ENCODE data around the gene CFAP90.
A peak's percentile ranks its signal among the peaks of the same experiment; 100 is the strongest.

Gene CFAP90, protein sequence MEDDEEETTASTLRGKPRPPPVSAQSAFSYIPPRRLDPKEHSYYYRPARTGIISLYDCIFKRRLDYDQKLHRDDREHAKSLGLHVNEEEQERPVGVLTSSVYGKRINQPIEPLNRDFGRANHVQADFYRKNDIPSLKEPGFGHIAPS

GRCh38 chr5:7850395-7851239, at the start of gene CFAP90:
TSS of gene CFAP90 (minus strand) at chr5:7851133. CDS start at chr5:7851021, 112 bp downstream.
- TF ChIP-seq, protein P1, sequence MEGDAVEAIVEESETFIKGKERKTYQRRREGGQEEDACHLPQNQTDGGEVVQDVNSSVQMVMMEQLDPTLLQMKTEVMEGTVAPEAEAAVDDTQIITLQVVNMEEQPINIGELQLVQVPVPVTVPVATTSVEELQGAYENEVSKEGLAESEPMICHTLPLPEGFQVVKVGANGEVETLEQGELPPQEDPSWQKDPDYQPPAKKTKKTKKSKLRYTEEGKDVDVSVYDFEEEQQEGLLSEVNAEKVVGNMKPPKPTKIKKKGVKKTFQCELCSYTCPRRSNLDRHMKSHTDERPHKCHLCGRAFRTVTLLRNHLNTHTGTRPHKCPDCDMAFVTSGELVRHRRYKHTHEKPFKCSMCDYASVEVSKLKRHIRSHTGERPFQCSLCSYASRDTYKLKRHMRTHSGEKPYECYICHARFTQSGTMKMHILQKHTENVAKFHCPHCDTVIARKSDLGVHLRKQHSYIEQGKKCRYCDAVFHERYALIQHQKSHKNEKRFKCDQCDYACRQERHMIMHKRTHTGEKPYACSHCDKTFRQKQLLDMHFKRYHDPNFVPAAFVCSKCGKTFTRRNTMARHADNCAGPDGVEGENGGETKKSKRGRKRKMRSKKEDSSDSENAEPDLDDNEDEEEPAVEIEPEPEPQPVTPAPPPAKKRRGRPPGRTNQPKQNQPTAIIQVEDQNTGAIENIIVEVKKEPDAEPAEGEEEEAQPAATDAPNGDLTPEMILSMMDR (conservative IDR thresholded peaks at IDR 0.05; ENCODE audit: control insufficient read depth, insufficient read depth, low read depth, low read length): peak; percentile 32
- peak within 1 kb of the TSS; percentile 25 for H3K4me3 ChIP-seq (ENCODE audit: control insufficient read depth, low read depth, low read length)
- peak; percentile 35 for DNase-seq (ENCODE audit: low read depth)

GRCh38 chr5:7897014-7897600, 46.2 kb upstream of the CFAP90 start:
- no peak overlapping the region for H3K4me3 ChIP-seq (ENCODE audit: control insufficient read depth, low read depth, low read length)
- peak; percentile 81 for DNase-seq (ENCODE audit: low read depth)
- TF ChIP-seq, protein P1 (conservative IDR thresholded peaks at IDR 0.05; ENCODE audit: control insufficient read depth, insufficient read depth, low read depth, low read length): peak; percentile 69

DNA sequence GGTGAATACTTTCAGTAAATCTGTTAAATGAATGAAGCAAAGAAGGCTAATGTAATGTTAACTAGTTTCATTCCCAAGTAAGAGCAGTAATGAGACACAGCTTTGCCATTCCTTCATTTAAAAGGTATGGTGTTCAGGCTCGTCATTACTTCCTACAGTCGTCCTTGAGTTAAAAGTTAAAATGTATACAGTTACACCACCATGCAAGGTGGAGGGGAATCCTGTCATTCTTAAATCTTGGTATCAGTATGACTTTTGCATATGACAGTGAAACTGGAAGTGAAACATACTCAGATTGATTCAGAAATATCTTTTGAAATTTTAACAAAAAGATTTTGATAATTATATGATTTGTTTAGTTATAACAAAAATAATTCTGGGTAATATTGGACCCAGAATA, 43.9 kb upstream of the CFAP90 start:
- no peak for DNase-seq (ENCODE audit: low read depth)
- H3K4me3 ChIP-seq (ENCODE audit: control insufficient read depth, low read depth, low read length): no peak overlapping the region
- TF ChIP-seq, protein P1 (conservative IDR thresholded peaks at IDR 0.05; ENCODE audit: control insufficient read depth, insufficient read depth, low read depth, low read length): no peak

DNA sequence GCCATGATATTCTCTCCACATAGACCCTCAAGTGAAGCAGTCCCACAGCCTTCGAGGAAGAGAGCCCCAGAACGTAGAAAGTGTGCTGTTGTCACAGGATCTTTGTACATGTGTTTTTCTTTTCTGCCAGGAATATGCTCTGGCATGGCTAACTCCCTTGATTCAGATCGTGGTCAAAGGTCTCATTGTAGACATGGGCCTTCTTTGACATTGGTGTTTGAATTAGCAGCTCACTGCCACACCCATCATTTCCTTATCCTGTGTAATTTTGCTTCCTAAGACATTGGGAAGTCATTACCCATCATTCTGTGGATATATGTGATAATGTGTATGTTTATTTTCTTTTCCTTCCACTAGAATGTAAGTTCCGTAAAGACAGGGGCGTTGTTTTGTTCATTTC, 43.5 kb upstream of the CFAP90 start:
- no peak for DNase-seq (ENCODE audit: low read depth)
- TF ChIP-seq, protein P1 (conservative IDR thresholded peaks at IDR 0.05; ENCODE audit: control insufficient read depth, insufficient read depth, low read depth, low read length): no peak
- H3K4me3 ChIP-seq (ENCODE audit: control insufficient read depth, low read depth, low read length): no peak overlapping the region

GRCh38 chr5:7888901-7889300, 38.0 kb upstream of the CFAP90 start:
- TF ChIP-seq, protein P1 (conservative IDR thresholded peaks at IDR 0.05; ENCODE audit: control insufficient read depth, insufficient read depth, low read depth, low read length): no peak
- no peak overlapping the region for H3K4me3 ChIP-seq (ENCODE audit: control insufficient read depth, low read depth, low read length)
- DNase-seq (ENCODE audit: low read depth): no peak

DNA sequence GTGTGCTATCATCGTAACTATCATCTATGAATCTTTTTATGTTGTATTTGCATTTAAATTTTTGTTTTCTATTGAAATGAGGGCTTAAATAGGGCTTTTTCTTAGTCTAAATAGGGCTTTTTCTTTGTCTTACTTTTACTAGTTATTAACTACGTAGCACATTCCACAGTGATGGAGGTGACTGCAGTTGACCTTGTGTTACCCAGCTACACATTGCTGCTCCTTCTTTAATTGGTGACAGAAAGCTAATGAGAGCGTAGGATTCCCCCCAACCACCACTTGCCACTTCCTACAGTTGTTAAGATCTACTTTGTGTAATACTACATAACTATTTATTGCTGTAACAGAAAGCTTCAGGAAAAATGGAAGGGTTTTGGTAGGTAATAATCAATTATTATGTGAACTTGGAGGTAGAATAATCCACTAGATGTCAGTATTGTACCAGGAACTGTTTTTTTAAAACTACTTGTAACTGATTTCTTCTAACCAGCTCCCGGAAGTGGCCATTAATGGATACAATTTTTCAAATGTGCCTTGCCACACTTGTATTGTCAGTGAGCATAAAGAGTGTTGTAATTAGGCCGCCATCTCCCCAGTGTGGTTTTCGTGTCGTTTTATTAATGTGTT, 36.0 kb upstream of the CFAP90 start:
- DNase-seq (ENCODE audit: low read depth): peak; percentile 61
- no peak overlapping the region for H3K4me3 ChIP-seq (ENCODE audit: control insufficient read depth, low read depth, low read length)
- TF ChIP-seq, protein P1 (conservative IDR thresholded peaks at IDR 0.05; ENCODE audit: control insufficient read depth, insufficient read depth, low read depth, low read length): peak; percentile 53
